Thymus (tissue), 11 donors: ENCODE data around the gene KIF27. TPM values are rescaled to one million over a fixed set of nuclear protein-coding genes. Genes with fewer than 3 reads are reported as not detected.
"Not testable (repeated sequence)": the region's sequence is repeated elsewhere in the genome, so short reads cannot be mapped to it uniquely, and the experiment has no call there.

ENCODE experiments used
- DNase-seq, 9 donors: peaks; one replicate each; pipeline ENCODE4 v3.0.0-alpha.2; 2013; ENCODE audit warnings: low spot score in 9 of 9, low read depth in 6 of 9, missing footprints in 1 of 9
- H3K27ac ChIP-seq, 2 donors: one replicate each; pipeline ENCODE4 v1.5.1; 2013; ENCODE audit warnings: control low read depth in 1 of 2, low read depth in 1 of 2, low read length in 1 of 2, mild to moderate bottlenecking in 1 of 2, moderate library complexity in 1 of 2
- H3K27me3 ChIP-seq, 2 donors: one replicate each; pipeline ENCODE4 v1.5.1; 2013; ENCODE audit warnings: low read length in 1 of 2; ENCODE audit not compliant: control insufficient read depth in 2 of 2, insufficient read depth in 1 of 2
- H3K36me3 ChIP-seq, 2 donors: one replicate each; pipeline ENCODE4 v1.5.1; 2013; ENCODE audit warnings: low read length in 1 of 2, mild to moderate bottlenecking in 1 of 2, moderate library complexity in 1 of 2; ENCODE audit not compliant: control insufficient read depth in 2 of 2, insufficient read depth in 2 of 2
- H3K4me1 ChIP-seq, 2 donors: one replicate each; pipeline ENCODE4 v1.5.1; 2013; ENCODE audit warnings: low read length in 2 of 2; ENCODE audit not compliant: control insufficient read depth in 2 of 2, insufficient read depth in 2 of 2
- H3K4me3 ChIP-seq, 2 donors: one replicate each; pipeline ENCODE4 v1.5.1; 2013; ENCODE audit warnings: low read length in 2 of 2, control low read depth in 1 of 2, mild to moderate bottlenecking in 1 of 2
- H3K9me3 ChIP-seq, 2 donors: one replicate each; pipeline ENCODE4 v1.5.1; 2013; ENCODE audit warnings: low read length in 1 of 2, mild to moderate bottlenecking in 1 of 2; ENCODE audit not compliant: control insufficient read depth in 2 of 2, insufficient read depth in 1 of 2
- WGBS: extraction: QIAGEN DNeasy Blood & Tissue Kit; methylation state at CpG from one replicate; pipeline ENCODE4 v1.1.7; 2013; 5-methylcytosine and 5-hydroxymethylcytosine counted together
- polyA plus RNA-seq: library from polyadenylated mRNA; stranded (reverse); fragments of 200-250 nt; gene quantifications from one replicate; pipeline ENCODE4 v1.2.3, GENCODE V29; 2013
- total RNA-seq: library from RNA; stranded (reverse); fragments of 120-200 nt; gene quantifications from one replicate; pipeline ENCODE4 v1.2.4, GENCODE V29; 2013
- donor health status: healthy.

KIF27 gene
- total and polyA plus RNA-seq, 2 donors: 2.9 to 5.2 TPM

DNA sequence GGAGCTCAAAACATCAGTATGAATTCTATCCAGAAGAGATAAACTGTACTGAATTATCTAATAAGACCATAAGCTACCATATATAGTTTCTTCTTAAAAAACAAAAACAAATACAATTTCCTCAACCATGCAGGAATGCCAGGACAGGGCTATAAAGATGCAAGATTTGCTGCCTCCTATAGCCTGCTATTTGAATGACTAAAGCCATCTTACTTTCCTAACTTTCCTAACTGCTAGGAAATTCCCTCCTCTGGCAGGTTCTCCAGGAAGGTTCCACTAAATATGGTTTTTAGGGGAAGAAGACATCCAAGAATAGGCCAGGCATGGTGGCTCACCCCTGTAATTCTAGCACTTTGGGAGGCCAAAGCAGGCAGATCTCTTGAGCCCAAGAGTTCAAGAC is 15.1 kb downstream of the KIF27 start:
- Histone ChIP-seq H3K27me3 (no peaks in the 10 kb centered on the region), H3K9me3 (no peaks in the 10 kb centered on the region), H3K36me3 (peaks cover 0 to 3% of the 10 kb centered on the region in 2 donors), H3K4me1 (no peaks in the 10 kb centered on the region), H3K27ac (no peak overlapping the region), H3K4me3 (no peak overlapping the region)
- DNase-seq: no peak

DNA sequence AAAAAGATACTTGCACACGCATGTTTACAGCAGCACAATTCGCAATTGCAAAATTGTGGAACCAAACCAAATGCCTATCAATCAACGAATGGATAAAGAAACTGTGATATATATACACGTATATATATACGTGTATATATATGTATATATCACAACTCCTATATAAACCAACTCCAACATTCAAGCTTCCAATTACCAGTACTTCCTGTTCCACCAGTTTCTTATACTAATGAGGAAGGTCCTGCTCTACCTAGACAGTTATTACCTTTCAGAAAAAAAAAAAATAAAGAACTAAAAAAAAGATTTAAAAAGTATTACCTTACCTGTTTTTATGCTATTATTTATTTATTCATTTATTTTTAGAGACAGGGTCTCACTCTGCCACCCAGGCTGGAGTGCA is 20.6 kb downstream of the KIF27 start:
- not testable (repeated sequence) for H3K4me1 ChIP-seq, H3K36me3 ChIP-seq, H3K27ac ChIP-seq, H3K4me3 ChIP-seq, DNase-seq, H3K27me3 ChIP-seq, H3K9me3 ChIP-seq
- whole genome bisulfite sequencing: 99% methylated on average over 5 of the region's 5 CpGs

DNA sequence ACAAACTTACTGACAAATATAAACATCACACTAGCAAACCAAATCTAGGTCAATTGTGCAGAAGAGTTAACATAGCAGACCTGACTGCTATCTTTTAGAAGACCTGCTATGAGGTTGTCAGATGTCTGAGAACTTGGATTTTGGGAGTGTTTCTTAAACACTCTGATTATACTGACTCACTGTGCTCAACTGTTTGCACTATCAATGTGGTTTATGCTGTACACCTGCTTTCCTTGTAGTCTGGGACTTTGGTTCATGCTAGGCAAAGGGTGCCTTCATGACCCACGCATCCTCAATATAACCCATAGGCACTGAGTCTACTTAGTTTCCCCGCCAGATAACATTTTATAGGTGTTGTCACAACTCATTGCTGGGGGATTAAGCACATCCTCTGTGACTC is 26.9 kb downstream of the KIF27 start:
- H3K27ac ChIP-seq, DNase-seq, H3K4me1 ChIP-seq, H3K36me3 ChIP-seq, H3K4me3 ChIP-seq, H3K9me3 ChIP-seq, H3K27me3 ChIP-seq: not testable (repeated sequence)
- 99% methylated on average over 2 of the region's 2 CpGs for WGBS

DNA sequence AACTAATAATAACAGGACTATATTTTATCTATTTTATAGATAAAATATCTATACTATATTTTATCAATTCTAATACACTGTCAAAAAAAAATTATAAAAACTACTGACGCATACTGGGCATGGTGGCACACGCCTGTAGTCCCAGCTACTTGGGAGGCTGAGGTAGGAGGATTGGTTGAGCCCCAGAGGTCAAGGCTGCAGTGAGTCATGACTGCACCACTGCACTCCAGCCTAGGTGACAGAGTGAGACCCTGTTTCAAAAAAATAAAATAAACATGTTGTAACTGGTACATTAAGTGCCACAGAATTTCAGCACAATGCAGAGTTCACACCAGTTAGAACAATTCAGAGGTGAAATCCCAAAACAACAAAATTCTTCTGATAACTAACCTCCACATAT is 34.7 kb downstream of the KIF27 start:
- not testable (repeated sequence) for H3K27me3 ChIP-seq, H3K27ac ChIP-seq, DNase-seq, H3K4me1 ChIP-seq, H3K36me3 ChIP-seq, H3K9me3 ChIP-seq, H3K4me3 ChIP-seq
- WGBS: 99% methylated on average over 2 of the region's 2 CpGs

DNA sequence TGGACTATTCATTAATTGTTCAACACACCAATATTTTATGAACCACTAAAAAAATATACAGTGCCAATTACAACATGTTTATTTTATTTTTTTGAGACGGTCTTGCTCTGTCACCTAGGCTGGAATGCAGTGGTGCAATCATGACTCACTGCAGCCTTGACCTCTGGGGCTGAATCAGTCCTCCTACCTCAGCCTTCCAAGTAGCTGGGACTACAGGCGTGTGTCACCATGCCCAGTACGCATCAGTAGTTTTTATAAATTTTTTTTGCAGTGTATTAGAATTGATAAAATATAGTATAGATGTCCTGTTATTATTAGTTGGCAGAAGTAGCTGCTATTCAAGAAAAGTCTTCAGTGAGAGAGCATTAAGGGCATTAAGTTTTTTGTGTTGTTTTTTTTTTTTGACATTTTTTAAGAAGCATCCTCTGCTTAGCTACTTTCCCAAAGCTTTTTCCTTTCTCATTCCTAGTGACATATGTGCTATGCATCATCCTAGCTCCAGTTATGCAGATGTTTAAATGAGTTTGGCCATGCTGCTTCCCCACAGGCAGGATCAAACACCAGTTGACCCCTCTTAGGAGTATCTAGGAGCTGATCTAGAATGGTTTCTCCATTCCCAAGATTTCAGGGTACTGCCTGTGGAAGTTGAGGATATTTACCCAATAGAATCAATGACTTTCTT is 35.5 kb downstream of the KIF27 start:
- not testable (repeated sequence) for H3K27me3 ChIP-seq, DNase-seq, H3K4me3 ChIP-seq, H3K4me1 ChIP-seq, H3K9me3 ChIP-seq, H3K27ac ChIP-seq, H3K36me3 ChIP-seq
- WGBS: 98% methylated on average over 3 of the region's 3 CpGs

DNA sequence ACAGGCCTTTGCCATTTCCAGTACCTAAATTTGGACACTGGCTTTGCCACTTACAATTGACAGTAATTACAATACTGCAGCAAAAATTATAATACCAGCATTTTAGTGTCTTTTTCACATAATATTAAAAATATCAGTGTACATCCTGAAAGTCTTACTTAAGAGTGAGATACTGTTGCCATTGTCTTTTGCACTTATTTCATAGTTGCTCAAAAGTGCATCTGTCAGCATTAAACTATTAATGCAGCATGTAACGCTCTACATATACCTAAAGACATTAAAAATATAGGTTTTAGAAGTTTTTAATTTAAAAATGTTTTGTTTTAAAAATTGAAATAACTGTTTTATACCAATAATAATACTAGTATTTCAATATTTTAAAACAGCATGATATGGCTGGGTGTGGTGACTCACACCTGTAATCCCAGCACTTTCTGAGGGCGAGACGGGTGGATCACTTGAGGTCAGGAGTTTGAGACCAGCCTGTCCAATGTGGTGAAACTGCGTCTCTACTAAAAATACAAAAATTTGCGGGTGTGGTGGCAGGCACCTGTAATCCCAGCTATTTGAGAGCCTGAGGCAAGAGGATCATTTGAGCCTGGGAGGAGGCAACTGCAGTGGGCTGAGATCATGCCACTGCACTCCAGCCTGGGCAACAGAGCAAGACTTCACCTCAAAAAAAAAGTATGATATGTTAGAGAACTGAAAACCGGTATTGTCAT is 39.4 kb downstream of the KIF27 start:
- not testable (repeated sequence) for H3K27me3 ChIP-seq

DNA sequence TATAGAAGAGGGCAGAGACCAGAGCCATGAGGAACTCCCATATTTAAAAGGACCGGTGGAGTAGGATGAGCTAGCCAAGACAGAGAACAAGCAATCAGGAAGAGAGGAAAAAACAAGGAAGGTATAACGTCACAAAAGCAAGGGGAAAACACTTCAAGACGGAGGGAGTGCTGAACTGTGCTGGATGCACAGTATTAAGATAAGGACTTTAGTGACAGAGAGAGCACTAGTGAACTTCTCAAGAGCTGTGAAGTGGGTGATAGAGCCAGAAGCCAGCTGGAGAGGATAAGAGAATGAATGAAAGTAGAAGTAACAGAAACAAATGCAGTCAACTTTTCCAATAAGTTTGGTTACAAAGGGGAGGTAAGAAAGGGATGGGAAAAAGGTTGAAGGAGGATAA is 45.7 kb downstream of the KIF27 start:
- H3K4me1 ChIP-seq, H3K27me3 ChIP-seq, H3K9me3 ChIP-seq, H3K36me3 ChIP-seq, DNase-seq, H3K27ac ChIP-seq, H3K4me3 ChIP-seq: not testable (repeated sequence)
- WGBS: 96% methylated on average over 3 of the region's 3 CpGs

More for the DNA sequence above, 39.4 kb downstream of the KIF27 start:
- not testable (repeated sequence) for H3K4me3 ChIP-seq, DNase-seq, H3K27ac ChIP-seq, H3K4me1 ChIP-seq, H3K36me3 ChIP-seq, H3K9me3 ChIP-seq
- WGBS: 97% methylated on average over 6 of the region's 6 CpGs

DNA sequence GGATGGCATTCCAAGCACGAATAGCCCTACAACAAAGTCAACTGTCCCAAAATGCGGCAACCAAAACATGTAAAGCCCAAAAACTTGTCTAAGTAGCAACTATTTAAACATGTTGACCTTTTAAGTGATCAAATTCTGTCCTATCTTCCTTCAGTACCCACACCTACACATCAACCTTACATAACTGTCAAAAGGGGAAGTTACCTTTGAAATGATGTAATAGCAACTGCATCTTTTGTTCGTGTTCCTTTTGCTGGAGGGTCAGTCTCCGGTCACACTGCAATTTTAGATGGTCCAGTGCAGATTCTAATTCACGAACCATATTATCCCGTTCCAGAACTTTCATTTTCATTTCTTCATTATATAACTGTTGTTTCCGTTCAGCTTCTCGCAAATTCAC is 71.3 kb downstream of the KIF27 start:
- not testable (repeated sequence) for H3K27ac ChIP-seq, DNase-seq, H3K4me3 ChIP-seq, H3K9me3 ChIP-seq, H3K36me3 ChIP-seq, H3K4me1 ChIP-seq, H3K27me3 ChIP-seq
- WGBS: 97% methylated on average over 8 of the region's 8 CpGs

DNA sequence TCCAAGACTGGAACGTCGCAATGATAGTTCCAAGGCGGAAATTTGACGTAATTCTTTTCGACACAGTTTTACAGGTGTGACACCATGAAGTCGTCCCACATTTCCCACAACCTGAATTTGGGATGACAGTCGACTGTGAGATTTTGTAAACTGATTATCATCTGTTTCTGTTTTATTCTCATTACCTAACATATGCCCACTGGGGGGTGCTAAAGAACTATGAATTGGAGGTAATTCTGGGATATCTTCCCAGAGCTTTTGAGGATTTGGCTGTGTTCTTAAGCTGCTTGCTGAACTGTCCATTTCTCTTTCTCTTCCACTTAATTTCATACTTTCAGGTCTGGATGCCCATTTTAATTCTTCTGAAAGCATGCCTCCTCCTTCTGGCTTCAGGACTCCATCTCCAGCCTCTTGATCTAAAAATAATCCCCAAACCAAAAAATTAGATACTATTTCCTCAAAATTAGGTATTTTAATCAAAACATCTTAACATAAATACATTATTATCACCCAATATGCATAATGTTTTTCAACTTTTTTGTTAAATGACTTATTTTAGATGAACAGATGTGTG is 84.1 kb downstream of the KIF27 start:
- H3K27me3 ChIP-seq, H3K36me3 ChIP-seq, H3K4me1 ChIP-seq, H3K9me3 ChIP-seq, DNase-seq, H3K27ac ChIP-seq, H3K4me3 ChIP-seq: not testable (repeated sequence)
- WGBS: 85% methylated on average over 5 of the region's 7 CpGs
